HEK293T (cell line): ENCODE data around the gene SEC23IP.

Source experiments
- CTCF ChIA-PET: fragments of 350-600 bp; formaldehyde crosslinking; extraction: SDS; loops from one replicate; lab custom pipeline; 2021; ENCODE audit warnings: antibody characterized with exemption, inconsistent platforms; lab: Yijun Ruan, JAX
- POLR2A ChIA-PET: fragments of 350-600 bp; formaldehyde crosslinking; extraction: SDS; loops from one replicate; lab custom pipeline; 2020; ENCODE audit warnings: antibody characterized with exemption, inconsistent platforms; lab: Yijun Ruan, JAX
- DNase-seq: peaks from one replicate; pipeline ENCODE4 v3.0.0; 2012; ENCODE audit warnings: mixed read lengths; ENCODE audit errors: extremely low spot score
- ARNT ChIP-seq: fragments of 450-650 bp; IDR thresholded peaks from 2 replicates; pipeline ENCODE4 v1.6.1; 2017; ENCODE audit warnings: mild to moderate bottlenecking
- BHLHE40 ChIP-seq: fragments of 450-650 bp; IDR thresholded peaks from 2 replicates; pipeline ENCODE4 v1.6.1; 2016; ENCODE audit warnings: mild to moderate bottlenecking, moderate library complexity, borderline replicate concordance
- CTBP1 ChIP-seq: fragments of 450-650 bp; IDR thresholded peaks from 2 replicates; pipeline ENCODE4 v1.6.1; 2016; ENCODE audit warnings: borderline replicate concordance
- ELF4 ChIP-seq: fragments of 450-650 bp; IDR thresholded peaks from 2 replicates; pipeline ENCODE4 v1.6.1; 2017; ENCODE audit warnings: antibody characterized with exemption
- FOXA1 ChIP-seq: fragments of 450-650 bp; IDR thresholded peaks from 2 replicates; pipeline ENCODE4 v1.6.1; 2016; ENCODE audit warnings: mild to moderate bottlenecking
- FOXK2 ChIP-seq: fragments of 450-650 bp; IDR thresholded peaks from 2 replicates; pipeline ENCODE4 v1.6.1; 2016; ENCODE audit warnings: mild to moderate bottlenecking
- FOXM1 ChIP-seq: fragments of 450-650 bp; IDR thresholded peaks from 2 replicates; pipeline ENCODE4 v1.6.1; 2017; ENCODE audit warnings: mild to moderate bottlenecking, borderline replicate concordance
- HDGF ChIP-seq: fragments of 450-650 bp; IDR thresholded peaks from 2 replicates; pipeline ENCODE4 v1.6.1; 2017; ENCODE audit warnings: antibody characterized with exemption, borderline replicate concordance
- L3MBTL2 ChIP-seq: fragments of 450-650 bp; conservative IDR thresholded peaks from 2 replicates; pipeline ENCODE4 v1.6.1; 2016; ENCODE audit warnings: mild to moderate bottlenecking
- LEF1 ChIP-seq: fragments of 450-650 bp; IDR thresholded peaks from 2 replicates; pipeline ENCODE4 v1.6.1; 2017; ENCODE audit warnings: mild to moderate bottlenecking, borderline replicate concordance
- NFRKB ChIP-seq: fragments of 450-650 bp; IDR thresholded peaks from 2 replicates; pipeline ENCODE4 v1.6.1; 2016; ENCODE audit warnings: mild to moderate bottlenecking, moderate library complexity
- PKNOX1 ChIP-seq: fragments of 450-650 bp; IDR thresholded peaks from 2 replicates; pipeline ENCODE4 v1.6.1; 2016
- SP1 ChIP-seq: fragments of 450-650 bp; IDR thresholded peaks from 2 replicates; pipeline ENCODE4 v1.6.1; 2017
- SUZ12 ChIP-seq: fragments of 450-650 bp; IDR thresholded peaks from 2 replicates; pipeline ENCODE4 v1.6.1; 2016; ENCODE audit warnings: mild to moderate bottlenecking
- TARDBP ChIP-seq: fragments of 450-650 bp; IDR thresholded peaks from 2 replicates; pipeline ENCODE4 v1.6.1; 2016
- ZNF384 ChIP-seq: fragments of 450-650 bp; IDR thresholded peaks from 2 replicates; pipeline ENCODE4 v1.6.1; 2016

The SEC23IP gene

GRCh38 chr10:119908166-119908565 is 15.6 kb downstream of the SEC23IP start:
- ChIA-PET CTCF (no interaction called here), POLR2A (no interaction called here)
- TF ChIP-seq ELF4 (no peak), FOXM1 (no peak), BHLHE40 (no peak), NFRKB (no peak), FOXA1 (no peak), ZNF384 (no peak), LEF1 (no peak), SP1 (no peak), PKNOX1 (no peak), SUZ12 (no peak)
- no peak for DNase-seq

GRCh38 chr10:119910689-119911088 is 18.2 kb downstream of the SEC23IP start:
- no peak for TF ChIP-seq HDGF
- TF ChIP-seq TARDBP = no peak
- TF ChIP-seq L3MBTL2 = no peak
- no peak for TF ChIP-seq ZNF384
- TF ChIP-seq ELF4 = no peak
- TF ChIP-seq BHLHE40 = no peak
- TF ChIP-seq CTBP1 = no peak
- TF ChIP-seq ARNT = no peak
- TF ChIP-seq SUZ12 = no peak
- no peak for TF ChIP-seq FOXK2
- TF ChIP-seq FOXA1 = no peak
- TF ChIP-seq NFRKB = no peak
- no peak for TF ChIP-seq PKNOX1
- TF ChIP-seq LEF1 = no peak
- DNase-seq = no peak
- ChIA-PET CTCF (no interaction called here), POLR2A (interaction anchor here (1.8 kb wide), 1 partner anchor 18 kb away, joined by 5 read pairs; the partner anchor contains the start of gene SEC23IP)

GRCh38 chr10:119917777-119918176 is 25.2 kb downstream of the SEC23IP start:
- CTCF ChIA-PET = no interaction called here
- POLR2A ChIA-PET = no interaction called here
- no peak for DNase-seq
- TF ChIP-seq LEF1 = no peak
- TF ChIP-seq ARNT = no peak
- TF ChIP-seq PKNOX1 = no peak
- no peak for TF ChIP-seq TARDBP
- no peak for TF ChIP-seq ELF4
- TF ChIP-seq L3MBTL2 = no peak
- no peak for TF ChIP-seq FOXA1
- no peak for TF ChIP-seq HDGF
- no peak for TF ChIP-seq SUZ12
- TF ChIP-seq CTBP1 = no peak
- TF ChIP-seq FOXK2 = no peak
- TF ChIP-seq NFRKB = no peak
- TF ChIP-seq BHLHE40 = no peak
- no peak for TF ChIP-seq FOXM1
- TF ChIP-seq ZNF384 = no peak
- no peak for TF ChIP-seq SP1

- no peak for DNase-seq
- CTCF ChIA-PET = interaction anchor here (0.9 kb wide), 1 partner anchor 23 kb away, joined by 4 read pairs; no protein-coding TSS in a partner anchor
- POLR2A ChIA-PET = interaction anchor here (0.8 kb wide), 1 partner anchor 27 kb away, joined by 3 read pairs; the partner anchor contains the start of gene SEC23IP
- TF ChIP-seq CTBP1 = no peak
- no peak for TF ChIP-seq LEF1
- TF ChIP-seq SP1 = no peak
- no peak for TF ChIP-seq BHLHE40
- TF ChIP-seq ZNF384 = no peak
- TF ChIP-seq PKNOX1 = no peak
These were observed 26.7 kb downstream of the SEC23IP start for GRCh38 chr10:119919271-119919670.

GRCh38 chr10:119919826-119920225 is 27.3 kb downstream of the SEC23IP start:
- TF ChIP-seq ZNF384 = no peak
- TF ChIP-seq FOXA1 = no peak
- no peak for TF ChIP-seq LEF1
- no peak for TF ChIP-seq SP1
- no peak for TF ChIP-seq HDGF
- TF ChIP-seq FOXM1 = no peak
- TF ChIP-seq SUZ12 = no peak
- TF ChIP-seq TARDBP = no peak
- no peak for TF ChIP-seq PKNOX1
- no peak for TF ChIP-seq ELF4
- TF ChIP-seq BHLHE40 = no peak
- TF ChIP-seq L3MBTL2 = no peak
- no peak for TF ChIP-seq FOXK2
- no peak for TF ChIP-seq ARNT
- no peak for TF ChIP-seq CTBP1
- POLR2A ChIA-PET = no interaction called here
- CTCF ChIA-PET = no interaction called here
- no peak for DNase-seq
